Measurements from ENCODE around the gene ATP10A.

GRCh38 chr15:25900431-25900830 lies 37.3 kb upstream of the ATP10A start:
- TF ChIP-seq, protein P1, sequence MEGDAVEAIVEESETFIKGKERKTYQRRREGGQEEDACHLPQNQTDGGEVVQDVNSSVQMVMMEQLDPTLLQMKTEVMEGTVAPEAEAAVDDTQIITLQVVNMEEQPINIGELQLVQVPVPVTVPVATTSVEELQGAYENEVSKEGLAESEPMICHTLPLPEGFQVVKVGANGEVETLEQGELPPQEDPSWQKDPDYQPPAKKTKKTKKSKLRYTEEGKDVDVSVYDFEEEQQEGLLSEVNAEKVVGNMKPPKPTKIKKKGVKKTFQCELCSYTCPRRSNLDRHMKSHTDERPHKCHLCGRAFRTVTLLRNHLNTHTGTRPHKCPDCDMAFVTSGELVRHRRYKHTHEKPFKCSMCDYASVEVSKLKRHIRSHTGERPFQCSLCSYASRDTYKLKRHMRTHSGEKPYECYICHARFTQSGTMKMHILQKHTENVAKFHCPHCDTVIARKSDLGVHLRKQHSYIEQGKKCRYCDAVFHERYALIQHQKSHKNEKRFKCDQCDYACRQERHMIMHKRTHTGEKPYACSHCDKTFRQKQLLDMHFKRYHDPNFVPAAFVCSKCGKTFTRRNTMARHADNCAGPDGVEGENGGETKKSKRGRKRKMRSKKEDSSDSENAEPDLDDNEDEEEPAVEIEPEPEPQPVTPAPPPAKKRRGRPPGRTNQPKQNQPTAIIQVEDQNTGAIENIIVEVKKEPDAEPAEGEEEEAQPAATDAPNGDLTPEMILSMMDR (IDR thresholded peaks at IDR 0.05 in 2 of 3, conservative IDR thresholded peaks at IDR 0.05 in 1 of 3; ENCODE audit: insufficient read depth in 2 of 3, low read depth in 1 of 3, low read length in 3 of 3) = no peak
- TF ChIP-seq, protein P2, sequence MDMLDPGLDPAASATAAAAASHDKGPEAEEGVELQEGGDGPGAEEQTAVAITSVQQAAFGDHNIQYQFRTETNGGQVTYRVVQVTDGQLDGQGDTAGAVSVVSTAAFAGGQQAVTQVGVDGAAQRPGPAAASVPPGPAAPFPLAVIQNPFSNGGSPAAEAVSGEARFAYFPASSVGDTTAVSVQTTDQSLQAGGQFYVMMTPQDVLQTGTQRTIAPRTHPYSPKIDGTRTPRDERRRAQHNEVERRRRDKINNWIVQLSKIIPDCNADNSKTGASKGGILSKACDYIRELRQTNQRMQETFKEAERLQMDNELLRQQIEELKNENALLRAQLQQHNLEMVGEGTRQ (CRISPR knock-in tag; IDR thresholded peaks at IDR 0.05) = no peak
